Measurements from ENCODE around the gene ZNF444. TPM values are rescaled to one million over a fixed set of nuclear protein-coding genes. Genes with fewer than 3 reads are reported as not detected.

ZNF444 gene
- total RNA-seq, 2 experiments from 2014 or later: 22.0 to 25.3 TPM

DNA sequence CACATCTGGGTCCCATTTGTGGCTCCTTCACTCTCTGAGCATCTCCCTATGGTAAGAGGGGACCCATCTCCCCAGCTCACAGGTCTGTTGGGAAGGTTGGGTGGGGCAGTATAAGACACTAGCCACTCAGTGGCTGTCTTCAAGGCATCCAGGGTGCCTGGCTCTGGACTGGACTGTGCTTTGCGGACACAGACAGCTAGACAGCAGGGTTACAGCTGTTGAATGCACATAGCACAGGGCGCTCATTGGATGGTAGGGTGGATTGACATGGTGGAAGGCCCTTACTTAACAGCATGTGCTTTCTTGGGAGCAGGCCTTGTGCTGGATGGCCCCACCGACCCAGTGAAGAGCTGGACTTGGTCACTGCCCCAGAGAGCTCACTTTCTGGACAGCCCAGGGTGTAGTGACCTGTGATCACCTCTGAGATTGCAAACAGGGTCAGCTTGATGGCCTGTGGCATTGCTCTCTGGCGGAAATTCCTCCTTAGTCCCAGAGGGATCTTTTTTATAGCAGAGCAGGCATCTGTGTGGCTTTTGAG is 1.9 kb downstream of the ZNF444 start:
- TF ChIP-seq, protein P1, sequence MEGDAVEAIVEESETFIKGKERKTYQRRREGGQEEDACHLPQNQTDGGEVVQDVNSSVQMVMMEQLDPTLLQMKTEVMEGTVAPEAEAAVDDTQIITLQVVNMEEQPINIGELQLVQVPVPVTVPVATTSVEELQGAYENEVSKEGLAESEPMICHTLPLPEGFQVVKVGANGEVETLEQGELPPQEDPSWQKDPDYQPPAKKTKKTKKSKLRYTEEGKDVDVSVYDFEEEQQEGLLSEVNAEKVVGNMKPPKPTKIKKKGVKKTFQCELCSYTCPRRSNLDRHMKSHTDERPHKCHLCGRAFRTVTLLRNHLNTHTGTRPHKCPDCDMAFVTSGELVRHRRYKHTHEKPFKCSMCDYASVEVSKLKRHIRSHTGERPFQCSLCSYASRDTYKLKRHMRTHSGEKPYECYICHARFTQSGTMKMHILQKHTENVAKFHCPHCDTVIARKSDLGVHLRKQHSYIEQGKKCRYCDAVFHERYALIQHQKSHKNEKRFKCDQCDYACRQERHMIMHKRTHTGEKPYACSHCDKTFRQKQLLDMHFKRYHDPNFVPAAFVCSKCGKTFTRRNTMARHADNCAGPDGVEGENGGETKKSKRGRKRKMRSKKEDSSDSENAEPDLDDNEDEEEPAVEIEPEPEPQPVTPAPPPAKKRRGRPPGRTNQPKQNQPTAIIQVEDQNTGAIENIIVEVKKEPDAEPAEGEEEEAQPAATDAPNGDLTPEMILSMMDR (conservative IDR thresholded peaks at IDR 0.05; ENCODE audit: low read length): no peak
- TF ChIP-seq EZH2phosphoT487 (IDR thresholded peaks at IDR 0.05; ENCODE audit: borderline replicate concordance, low read depth, low read length): no peak
- H3K4me3 ChIP-seq (ENCODE audit: low read depth, low read length, poor library complexity, severe bottlenecking): no peak overlapping the region
- no peaks in the 10 kb centered on the region for H3K9me3 ChIP-seq (ENCODE audit: low read length)
- no peak overlapping the region for H3K27ac ChIP-seq (ENCODE audit: low read depth, low read length, poor library complexity, severe bottlenecking)
- BruUV-seq (replicated peaks): no TSS peak
- ChIA-PET CTCF (ENCODE audit: unreplicated experiment) (no interaction called here), POLR2A (no interaction called here)
- no peak for DNase-seq (ENCODE audit: low spot score)
- peaks cover 9% of the 10 kb centered on the region for H3K79me2 ChIP-seq (ENCODE audit: insufficient read depth, low read depth, low read length)
- H2AFZ ChIP-seq (ENCODE audit: low read length): no peak overlapping the region
- peaks cover 13% of the 10 kb centered on the region for H3K4me1 ChIP-seq (ENCODE audit: insufficient read depth, low read length, poor library complexity, severe bottlenecking)
- peaks cover 9% of the 10 kb centered on the region for H3K36me3 ChIP-seq (ENCODE audit: insufficient read depth, low read length)
- no peaks in the 10 kb centered on the region for H4K20me1 ChIP-seq (ENCODE audit: insufficient read depth, low read length)
- H3K9me2 ChIP-seq (ENCODE audit: insufficient read depth, low read length): no peaks in the 10 kb centered on the region
- intact Hi-C loops (cut with micrococcal nuclease; ENCODE audit: unreplicated experiment): loop anchor here (5.0 kb wide), 1 partner anchor 501 kb away; the partner anchor contains the start of genes ZNF580 and ZNF581
- H3K4me2 ChIP-seq (ENCODE audit: low read length): 0 out of 2 replicates have a peak overlapping the region, but pooled peaks have one; percentile 83

DNA sequence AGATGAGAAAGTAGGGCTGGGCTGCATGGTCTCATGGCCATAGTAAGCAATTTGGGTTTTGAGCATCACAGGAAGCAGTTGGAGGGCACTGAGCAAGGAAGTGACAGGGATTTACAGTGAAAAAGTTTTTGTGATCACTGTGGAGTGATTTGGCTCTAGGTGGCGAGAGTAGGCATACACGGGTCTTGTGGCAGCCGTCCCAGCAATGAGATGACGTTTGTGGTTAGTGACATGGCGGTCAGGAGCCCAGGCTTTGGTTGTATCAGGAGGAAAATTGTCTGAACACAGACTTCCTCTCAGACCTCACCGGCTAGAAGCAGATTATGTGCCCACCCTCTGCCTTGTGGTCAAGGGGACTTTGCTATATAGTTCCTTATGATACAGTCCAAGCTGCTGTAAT is 3.3 kb downstream of the ZNF444 start:
- ChIA-PET CTCF (ENCODE audit: unreplicated experiment) (no interaction called here), POLR2A (no interaction called here)
- no peak for TF ChIP-seq EZH2phosphoT487 (IDR thresholded peaks at IDR 0.05; ENCODE audit: borderline replicate concordance, low read depth, low read length)
- TF ChIP-seq, protein P1 (conservative IDR thresholded peaks at IDR 0.05; ENCODE audit: low read length): no peak
- Histone ChIP-seq H3K27ac (ENCODE audit: low read depth, low read length, poor library complexity, severe bottlenecking) (no peak overlapping the region), H3K4me1 (ENCODE audit: insufficient read depth, low read length, poor library complexity, severe bottlenecking) (peaks cover 13% of the 10 kb centered on the region), H3K36me3 (ENCODE audit: insufficient read depth, low read length) (peaks cover 17% of the 10 kb centered on the region), H3K4me3 (ENCODE audit: low read depth, low read length, poor library complexity, severe bottlenecking) (no peak overlapping the region), H2AFZ (ENCODE audit: low read length) (no peak overlapping the region), H3K79me2 (ENCODE audit: insufficient read depth, low read depth, low read length) (peaks cover 9% of the 10 kb centered on the region), H3K9me2 (ENCODE audit: insufficient read depth, low read length) (no peaks in the 10 kb centered on the region), H3K9me3 (ENCODE audit: low read length) (no peaks in the 10 kb centered on the region), H3K4me2 (ENCODE audit: low read length) (no peak overlapping the region), H4K20me1 (ENCODE audit: insufficient read depth, low read length) (no peaks in the 10 kb centered on the region)
- DNase-seq (ENCODE audit: low spot score): no peak
- no TSS peak for BruUV-seq (replicated peaks)
- intact Hi-C loops (cut with micrococcal nuclease; ENCODE audit: unreplicated experiment): loop anchor here (5.0 kb wide), 1 partner anchor 502 kb away; the partner anchor contains the start of genes ZNF580 and ZNF581

DNA sequence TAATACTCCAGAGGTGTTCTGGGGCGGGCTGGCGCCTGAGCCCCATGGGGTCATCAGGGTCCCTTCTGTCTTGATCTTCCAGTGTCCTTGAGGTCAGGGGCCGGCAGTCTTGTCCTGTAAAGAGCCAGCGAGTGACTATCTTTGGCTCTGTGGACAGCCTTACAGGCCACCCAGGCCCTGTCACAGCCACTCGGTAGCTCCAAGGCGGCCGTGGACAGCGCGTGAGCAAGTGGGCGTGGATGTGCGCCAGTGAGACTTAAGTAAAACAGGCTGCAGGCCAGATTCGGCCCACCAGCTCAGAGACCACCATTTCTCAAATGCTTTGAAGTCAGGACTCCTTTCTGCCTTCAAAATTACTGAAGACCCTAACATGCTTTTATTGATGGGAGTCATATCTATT is 3.7 kb downstream of the ZNF444 start:
- ChIA-PET CTCF (ENCODE audit: unreplicated experiment) (no interaction called here), POLR2A (no interaction called here)
- Histone ChIP-seq H4K20me1 (ENCODE audit: insufficient read depth, low read length) (no peaks in the 10 kb centered on the region), H3K27ac (ENCODE audit: low read depth, low read length, poor library complexity, severe bottlenecking) (no peak overlapping the region), H3K9me3 (ENCODE audit: low read length) (no peaks in the 10 kb centered on the region), H3K36me3 (ENCODE audit: insufficient read depth, low read length) (peaks cover 21% of the 10 kb centered on the region), H3K9me2 (ENCODE audit: insufficient read depth, low read length) (no peaks in the 10 kb centered on the region), H3K4me1 (ENCODE audit: insufficient read depth, low read length, poor library complexity, severe bottlenecking) (peaks cover 11% of the 10 kb centered on the region), H3K4me2 (ENCODE audit: low read length) (no peak overlapping the region), H2AFZ (ENCODE audit: low read length) (no peak overlapping the region), H3K4me3 (ENCODE audit: low read depth, low read length, poor library complexity, severe bottlenecking) (no peak overlapping the region), H3K79me2 (ENCODE audit: insufficient read depth, low read depth, low read length) (peaks cover 9% of the 10 kb centered on the region)
- intact Hi-C loops (cut with micrococcal nuclease; ENCODE audit: unreplicated experiment): loop anchor here (5.0 kb wide), 1 partner anchor 503 kb away; the partner anchor contains the start of genes ZNF580 and ZNF581
- BruUV-seq (replicated peaks): no TSS peak
- TF ChIP-seq, protein P1 (conservative IDR thresholded peaks at IDR 0.05; ENCODE audit: low read length): no peak
- TF ChIP-seq EZH2phosphoT487 (IDR thresholded peaks at IDR 0.05; ENCODE audit: borderline replicate concordance, low read depth, low read length): no peak
- DNase-seq (ENCODE audit: low spot score): no peak
